D721Med (cell line): Measurements from ENCODE around the gene MBLAC1.

ENCODE experiments used
- DNase-seq: peaks from one replicate; pipeline ENCODE4 v3.0.0; 2011; ENCODE audit warnings: low spot score; ENCODE audit not compliant: insufficient read length
- FAIRE-seq: peaks from 2 replicates; lab custom pipeline; 2011; peaks lifted over from hg19 to GRCh38; lab: Jason Lieb, UNC
- TF ChIP-seq, protein P1 (sequence below): IDR thresholded peaks from 2 replicates; pipeline ENCODE4 v1.5.1; 2012; ENCODE audit warnings: mild to moderate bottlenecking, control low read depth; ENCODE audit not compliant: insufficient read depth; ENCODE audit errors: missing control alignments

The MBLAC1 gene

DNA sequence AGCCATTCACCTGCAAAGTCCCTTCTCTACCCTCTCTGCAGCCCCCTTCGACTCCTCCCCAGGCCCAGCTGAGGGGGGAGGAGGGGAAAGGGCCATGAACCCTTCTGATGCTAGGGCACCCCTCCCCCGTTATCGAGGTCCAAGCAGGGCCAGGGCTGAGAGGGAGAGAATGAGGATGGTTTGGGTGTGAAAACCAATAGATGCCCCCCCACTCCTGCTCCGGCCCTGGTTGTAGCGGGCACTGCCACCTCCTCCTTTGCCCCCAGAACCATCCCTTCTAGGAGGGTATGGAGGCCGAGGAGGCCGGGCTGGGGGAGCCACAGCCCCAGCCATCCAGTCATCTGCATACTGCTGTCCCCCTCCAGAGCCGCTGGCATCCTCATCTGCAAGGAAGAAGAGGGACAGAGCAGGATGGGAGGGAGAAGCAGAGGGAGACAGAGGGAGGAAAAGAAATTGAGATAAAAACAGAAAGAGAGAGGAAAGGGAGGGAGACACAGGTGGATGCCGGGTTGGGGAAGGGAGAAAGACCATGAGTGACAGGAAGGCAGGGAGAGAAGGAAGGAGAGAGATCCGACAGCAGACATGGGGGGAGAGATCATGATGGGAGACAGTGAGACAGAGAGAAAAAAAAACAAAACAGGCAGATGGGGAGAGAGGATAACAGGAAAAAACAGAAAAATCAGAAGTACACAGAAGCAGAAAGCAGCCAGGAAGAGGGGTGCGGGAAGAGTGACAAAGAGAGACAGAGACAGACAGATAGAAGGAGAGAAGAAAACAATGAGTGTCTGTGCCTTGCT, 43.5 kb downstream of the MBLAC1 start:
- no peak for FAIRE-seq
- DNase-seq, result no peak
- TF ChIP-seq, protein P1, sequence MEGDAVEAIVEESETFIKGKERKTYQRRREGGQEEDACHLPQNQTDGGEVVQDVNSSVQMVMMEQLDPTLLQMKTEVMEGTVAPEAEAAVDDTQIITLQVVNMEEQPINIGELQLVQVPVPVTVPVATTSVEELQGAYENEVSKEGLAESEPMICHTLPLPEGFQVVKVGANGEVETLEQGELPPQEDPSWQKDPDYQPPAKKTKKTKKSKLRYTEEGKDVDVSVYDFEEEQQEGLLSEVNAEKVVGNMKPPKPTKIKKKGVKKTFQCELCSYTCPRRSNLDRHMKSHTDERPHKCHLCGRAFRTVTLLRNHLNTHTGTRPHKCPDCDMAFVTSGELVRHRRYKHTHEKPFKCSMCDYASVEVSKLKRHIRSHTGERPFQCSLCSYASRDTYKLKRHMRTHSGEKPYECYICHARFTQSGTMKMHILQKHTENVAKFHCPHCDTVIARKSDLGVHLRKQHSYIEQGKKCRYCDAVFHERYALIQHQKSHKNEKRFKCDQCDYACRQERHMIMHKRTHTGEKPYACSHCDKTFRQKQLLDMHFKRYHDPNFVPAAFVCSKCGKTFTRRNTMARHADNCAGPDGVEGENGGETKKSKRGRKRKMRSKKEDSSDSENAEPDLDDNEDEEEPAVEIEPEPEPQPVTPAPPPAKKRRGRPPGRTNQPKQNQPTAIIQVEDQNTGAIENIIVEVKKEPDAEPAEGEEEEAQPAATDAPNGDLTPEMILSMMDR, result no peak

DNA sequence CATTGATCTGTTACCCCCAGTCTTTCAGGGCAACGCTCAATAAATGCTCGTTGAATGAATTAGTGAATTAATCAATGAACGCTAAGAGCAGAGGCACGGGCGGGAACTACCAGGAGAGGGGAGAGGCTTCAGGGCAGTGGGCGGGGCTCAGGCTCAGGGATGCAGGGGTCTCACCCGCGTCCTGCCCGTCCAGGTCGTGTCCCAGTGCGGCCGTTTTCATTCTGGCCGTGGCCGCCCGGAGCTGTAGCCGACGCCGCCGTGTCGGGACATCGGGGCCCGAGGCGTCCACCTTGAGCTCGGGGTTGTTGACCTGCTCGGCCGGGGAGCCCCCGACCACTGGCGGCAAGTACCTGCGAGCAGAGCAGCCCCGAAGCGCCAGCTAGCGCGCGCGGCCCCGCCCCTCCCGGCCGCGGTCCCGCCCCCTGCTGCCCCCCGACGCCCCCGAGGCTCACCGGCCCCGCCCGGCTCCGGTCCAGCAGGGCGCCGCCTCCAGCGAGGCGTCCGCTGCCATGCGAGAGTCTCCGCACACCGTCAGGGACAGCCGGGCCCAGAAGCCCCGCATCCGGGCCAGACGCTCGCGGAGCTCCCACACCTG, 44.4 kb downstream of the MBLAC1 start:
- DNase-seq (no peak), FAIRE-seq (no peak)
- TF ChIP-seq, protein P1, result no peak

DNA sequence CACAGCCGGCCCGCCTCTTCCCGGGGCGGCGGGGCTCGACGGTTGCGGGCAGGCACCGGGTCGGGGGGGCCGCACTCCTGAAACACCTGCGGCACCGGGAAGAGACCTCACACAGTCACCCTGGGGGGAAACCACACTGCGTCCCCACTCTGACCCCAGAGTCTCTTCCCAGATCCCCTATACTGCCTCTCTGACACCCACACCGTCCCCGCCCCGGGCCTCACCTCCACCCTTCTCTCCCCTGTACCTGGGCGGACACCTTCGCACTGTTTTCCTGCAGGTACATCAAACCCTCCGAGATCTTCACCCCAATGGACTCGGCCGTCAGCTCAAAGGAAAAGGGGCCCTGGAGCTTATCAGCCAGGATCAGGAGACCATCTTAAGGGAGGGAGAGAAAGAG, 45.1 kb downstream of the MBLAC1 start:
- TF ChIP-seq, protein P1, result no peak
- no peak for DNase-seq
- no peak for FAIRE-seq

DNA sequence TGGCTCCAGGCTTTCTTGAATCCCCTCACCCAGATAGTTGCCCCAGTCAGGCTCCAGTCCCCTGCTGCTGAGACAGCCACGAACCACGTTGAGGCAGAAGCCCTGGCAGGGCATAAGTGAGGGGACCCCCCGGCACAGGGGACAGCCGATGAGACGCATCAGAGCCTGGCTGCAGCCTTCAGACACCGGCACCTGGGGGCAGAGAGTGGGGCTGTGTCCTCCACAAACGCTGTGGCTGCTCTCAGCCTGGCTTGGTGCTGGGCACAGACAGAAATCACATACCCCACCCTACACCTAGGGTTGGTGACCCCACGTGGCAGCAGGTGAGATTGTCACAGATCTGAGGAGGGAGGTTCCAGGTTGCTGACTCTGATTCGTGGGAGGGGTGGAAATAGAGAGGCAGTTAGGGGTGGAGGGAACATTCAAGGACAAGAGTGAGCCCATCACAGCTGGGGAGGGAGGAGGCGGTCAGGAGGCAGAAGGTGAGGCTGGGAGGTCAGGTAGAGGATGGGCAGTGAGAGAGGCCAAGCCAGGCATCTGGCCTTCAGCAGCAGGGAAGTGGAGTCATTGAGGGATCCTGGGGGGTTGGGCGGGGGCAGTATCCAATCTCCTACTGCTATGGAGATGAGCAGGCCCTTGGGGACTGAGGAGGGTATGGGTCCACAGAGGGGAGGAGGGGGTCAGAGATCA, 47.2 kb downstream of the MBLAC1 start:
- no peak for FAIRE-seq
- no peak for DNase-seq
- TF ChIP-seq, protein P1, result no peak

DNA sequence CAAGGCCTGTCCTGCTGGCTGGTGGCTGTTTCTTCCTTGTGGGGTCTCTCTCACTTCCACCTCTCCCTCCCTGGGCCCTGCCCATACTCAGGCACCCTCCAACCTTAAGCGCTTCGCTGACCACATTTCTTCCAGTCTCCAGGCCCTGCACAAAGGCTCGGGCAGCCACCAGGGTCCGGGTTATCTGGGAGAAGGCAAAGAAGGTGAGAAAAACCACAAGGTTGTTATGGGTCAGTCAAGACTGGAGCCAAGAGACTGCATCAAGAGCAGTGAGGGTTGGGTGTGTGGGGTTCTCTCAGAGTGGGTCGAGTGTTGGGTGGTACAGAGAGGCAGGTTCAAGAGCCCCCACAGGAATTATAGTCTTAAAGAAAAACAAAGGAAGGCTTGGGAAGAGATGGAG, 47.8 kb downstream of the MBLAC1 start:
- FAIRE-seq, result no peak
- no peak for DNase-seq
- TF ChIP-seq, protein P1, result no peak

DNA sequence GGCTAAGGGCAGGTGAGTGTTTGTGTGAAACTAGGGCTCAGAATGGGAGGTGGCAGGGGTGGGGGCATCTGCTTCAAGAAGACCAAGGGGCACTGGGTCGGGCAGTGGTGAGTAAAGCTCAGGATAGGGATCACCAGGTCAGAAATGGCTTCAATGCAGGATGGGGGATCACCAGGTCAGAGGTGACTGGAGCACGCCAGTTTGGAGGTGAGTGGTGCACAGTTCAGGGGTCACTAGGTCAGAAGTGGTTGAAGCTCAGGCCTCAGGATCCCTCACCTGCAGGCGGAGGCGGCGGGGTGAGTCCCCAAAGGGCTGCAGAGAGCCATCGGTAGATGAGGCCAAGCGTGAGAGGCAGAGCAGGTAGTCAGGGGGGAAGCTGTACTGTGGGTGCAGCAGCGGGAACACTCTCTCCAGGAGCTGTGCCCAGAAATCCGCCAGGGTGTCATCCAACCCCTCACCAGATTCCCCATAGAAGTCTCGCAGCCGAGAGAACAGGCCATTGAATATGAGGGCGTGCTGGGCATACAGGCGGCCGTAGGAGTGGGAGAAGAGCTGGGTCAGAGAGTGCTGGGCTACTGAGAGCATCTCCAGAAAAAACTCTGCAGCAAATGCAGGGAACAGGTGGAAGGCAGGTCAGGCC, 48.6 kb downstream of the MBLAC1 start:
- DNase-seq (no peak), FAIRE-seq (no peak)
- TF ChIP-seq, protein P1, result no peak
